Body of pancreas (tissue), 4 donors: ENCODE measurements around the gene TMCC3.

Experiments used
- CTCF ChIP-seq, 7 experiments: fragments of 450-650 bp in 4 of 7; fragments of 200-600 bp in 3 of 7; sonication (generic) in 3 of 7; IDR thresholded peaks; one replicate each; pipeline ENCODE4 v1.5.1; 2016 to 2019; ENCODE audit warnings: antibody characterized with exemption in 7 of 7
- POLR2A ChIP-seq, 3 donors: fragments of 450-650 bp; IDR thresholded peaks; one replicate each; pipeline ENCODE4 v1.6.1; 2016; ENCODE audit warnings: antibody characterized with exemption in 3 of 3, mild to moderate bottlenecking in 2 of 3

GRCh38 chr12:94640134-94640928, 10.0 kb downstream of the TMCC3 start:
- TF ChIP-seq CTCF (IDR thresholded peaks at IDR 0.05) (no peak), POLR2A (IDR thresholded peaks at IDR 0.05) (no peak)
